A549 (cell line): ENCODE results near the gene CD163L1. TPM values are rescaled to one million over a fixed set of nuclear protein-coding genes. Genes with fewer than 3 reads are reported as not detected.

ENCODE experiments used
- ATAC-seq, 2 experiments: fragments of 200-7000 bp in 1 of 2; fragments of >200 bp in 1 of 2; cut with Nextera tagmentation in 1 of 2; cut with Tn5 transposase in 1 of 2; 3 replicates each; pipeline versions ENCODE4 v1.8.0 to v1.9.1; 2018 to 2020; ENCODE audit warnings: mild to moderate bottlenecking in 1 of 2, moderate library complexity in 1 of 2
- CTCF ChIA-PET: fragments of 300-600 bp; sonication (Branson Sonifier 250); formaldehyde crosslinking; extraction: SDS; loops from one replicate; lab custom pipeline; 2021; ENCODE audit warnings: antibody characterized with exemption, inconsistent platforms; lab: Yijun Ruan, JAX
- POLR2A ChIA-PET: fragments of 350-600 bp; formaldehyde crosslinking; extraction: SDS; loops from one replicate; lab custom pipeline; 2021; ENCODE audit warnings: antibody characterized with exemption, inconsistent platforms; lab: Yijun Ruan, JAX
- DNase-seq, 2 experiments: peaks; one replicate each; pipeline versions ENCODE4 v3.0.0 to v3.0.0-alpha.2; 2011 to 2016; ENCODE audit warnings: low read depth in 1 of 2, low spot score in 1 of 2
- FAIRE-seq: peaks from 2 replicates; lab custom pipeline; 2011; peaks lifted over from hg19 to GRCh38; lab: Jason Lieb, UNC
- H3K27ac ChIP-seq, 2 experiments: fragments of >200 bp; sonication (Bioruptor Twin); formaldehyde crosslinking; 3 replicates each; pipeline ENCODE4 v1.5.1; 2016 to 2017
- H3K4me1 ChIP-seq: fragments of >200 bp; sonication (Bioruptor Twin); formaldehyde crosslinking; 3 replicates; pipeline ENCODE4 v1.6.1; 2016
- H3K4me2 ChIP-seq: fragments of >200 bp; sonication (Bioruptor Twin); formaldehyde crosslinking; 3 replicates; pipeline ENCODE4 v1.6.1; 2016
- H3K4me3 ChIP-seq: fragments of >200 bp; sonication (Bioruptor Twin); formaldehyde crosslinking; 3 replicates; pipeline ENCODE4 v1.5.1; 2016
- H3K9me3 ChIP-seq: fragments of >200 bp; sonication (Bioruptor Twin); formaldehyde crosslinking; 3 replicates; pipeline ENCODE4 v1.6.1; 2016
- CBX8 ChIP-seq: fragments of 200-600 bp; sonication (generic); IDR thresholded peaks from 2 replicates; pipeline ENCODE4 v1.6.1; 2016
- CEBPB ChIP-seq, 2 experiments: fragments of >200 bp in 1 of 2; sonication (Bioruptor Twin) in 1 of 2; formaldehyde crosslinking in 1 of 2; IDR thresholded peaks; 2 replicates each; pipeline ENCODE4 v1.6.1; 2012 to 2016
- EHF ChIP-seq: fragments of 250-450 bp; sonication (Bioruptor Pico); IDR thresholded peaks from 2 replicates; pipeline ENCODE4 v1.5.0; 2020; ENCODE audit warnings: mild to moderate bottlenecking
- GATA3 ChIP-seq: IDR thresholded peaks from 2 replicates; pipeline ENCODE4 v1.6.1; 2012; ENCODE audit warnings: borderline replicate concordance
- HDAC2 ChIP-seq: fragments of 200-600 bp; sonication (generic); IDR thresholded peaks from 2 replicates; pipeline ENCODE4 v1.6.1; 2016
- HOXB13 ChIP-seq: fragments of 250-450 bp; sonication (Bioruptor Pico); IDR thresholded peaks from 2 replicates; pipeline ENCODE4 v1.5.0; 2020; ENCODE audit warnings: low read depth, mild to moderate bottlenecking, moderate library complexity
- HOXB5 ChIP-seq: fragments of 250-450 bp; sonication (Bioruptor Pico); IDR thresholded peaks from 2 replicates; pipeline ENCODE4 v1.5.0; 2020; ENCODE audit warnings: mild to moderate bottlenecking, moderate library complexity
- NFE2L2 ChIP-seq: fragments of 150-350 bp; conservative IDR thresholded peaks from 2 replicates; pipeline ENCODE4 v1.6.1; 2014; ENCODE audit warnings: low read length
- PHF8 ChIP-seq: fragments of 200-600 bp; sonication (generic); IDR thresholded peaks from 2 replicates; pipeline ENCODE4 v1.6.1; 2016; ENCODE audit warnings: low read depth, mild to moderate bottlenecking, antibody characterized with exemption, moderate library complexity, borderline replicate concordance
- POLR2A ChIP-seq: IDR thresholded peaks from 2 replicates; pipeline ENCODE4 v1.6.1; 2012; ENCODE audit warnings: mild to moderate bottlenecking, low read length
- SREBF2 ChIP-seq: fragments of 450-650 bp; IDR thresholded peaks from 2 replicates; pipeline ENCODE4 v1.6.1; 2014; ENCODE audit warnings: mild to moderate bottlenecking, moderate library complexity
- USF2 ChIP-seq: fragments of 450-650 bp; IDR thresholded peaks from 2 replicates; pipeline ENCODE4 v1.6.1; 2014; ENCODE audit warnings: antibody characterized with exemption
- ZFP36 ChIP-seq: fragments of 450-650 bp; IDR thresholded peaks from 2 replicates; pipeline ENCODE4 v1.6.1; 2014; ENCODE audit warnings: borderline replicate concordance; ENCODE audit not compliant: partially characterized antibody
- WGBS: methylation state at CpG from one replicate; pipeline ENCODE4 v1.1.6; 2017; ENCODE audit errors: missing lambda C conversion rate; 5-methylcytosine and 5-hydroxymethylcytosine counted together
- polyA plus RNA-seq, 4 experiments: library from polyadenylated mRNA; depleted of rRNA in 3 of 4; stranded (reverse); fragments of >200 nt; fragmentation: RNase III in 1 of 4; extraction: RNeasy Plus Mini Kit Qiagen cat#74134 plus additional on column Dnase treatment in 1 of 4; gene quantifications; 2 replicates in 3 of 4; 3 replicates in 1 of 4; pipeline ENCODE4 v1.2.3, GENCODE V29; 2011 to 2017
- TF ChIP-seq, protein P1 (sequence below): fragments of 200-600 bp; sonication (generic); IDR thresholded peaks from 2 replicates; pipeline ENCODE4 v1.6.1; 2016; ENCODE audit warnings: antibody characterized with exemption, mild to moderate bottlenecking, moderate library complexity
- TF ChIP-seq, protein P2 (sequence below): fragments of >200 bp; sonication (Bioruptor Twin); formaldehyde crosslinking; IDR thresholded peaks from 3 replicates; pipeline ENCODE4 v1.5.1; 2016

The CD163L1 gene
- polyA plus RNA-seq, 2 of the 4 experiments (the other 2 are of a cell fraction): 0.22 to 0.44 TPM

DNA sequence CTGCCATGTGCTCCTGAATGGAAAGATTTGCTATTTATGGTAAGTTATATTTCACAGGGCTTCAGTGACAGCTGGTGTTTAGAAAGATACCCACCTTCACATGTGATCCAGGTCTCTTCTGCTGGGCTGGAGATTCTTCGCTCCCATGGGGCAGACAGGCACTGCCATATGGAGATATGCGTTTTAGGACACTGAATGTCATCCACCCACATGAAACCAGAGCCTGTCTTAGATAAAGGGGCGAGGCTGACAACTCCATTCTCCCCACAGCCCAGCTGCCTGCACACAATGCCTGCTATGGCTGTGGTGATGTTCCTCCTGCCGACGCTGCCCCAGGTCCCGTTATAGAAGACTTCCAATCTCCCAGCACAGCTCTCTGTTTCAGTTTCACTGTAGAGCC, 70.7 kb downstream of the CD163L1 start:
- no peak for ATAC-seq
- ChIA-PET POLR2A (no interaction called here), CTCF (interaction anchor here (1.0 to 1.4 kb wide), 2 partner anchors 87 to 92 kb away, joined by 3 to 10 read pairs; no protein-coding TSS in a partner anchor)

GRCh38 chr12:7369274-7369729, 74.7 kb downstream of the CD163L1 start:
- 51% methylated on average over 10 of the region's 10 CpGs for WGBS
- Histone ChIP-seq H3K4me3 (no peak overlapping the region), H3K9me3 (no peaks in the 10 kb centered on the region), H3K4me2 (no peak overlapping the region), H3K4me1 (no peaks in the 10 kb centered on the region), H3K27ac (no peak overlapping the region)
- POLR2A ChIA-PET: no interaction called here
- DNase-seq (no peak), FAIRE-seq (no peak), ATAC-seq (peak in 1 of 2 experiments; percentile 30; a peak in 1 of 6 replicates)
- CTCF ChIA-PET: no interaction called here
- TF ChIP-seq POLR2A: 0 out of 2 replicates have a peak, but pooled peaks have one; percentile 10
- no peak for TF ChIP-seq NFE2L2

More for the DNA sequence above, 70.7 kb downstream of the CD163L1 start:
- 67% methylated on average over 6 of the region's 6 CpGs for WGBS
- no peak for DNase-seq
- Histone ChIP-seq H3K9me3 (no peaks in the 10 kb centered on the region), H3K4me1 (no peaks in the 10 kb centered on the region)
- TF ChIP-seq GATA3 (no peak), HOXB5 (CRISPR knock-in tag) (no peak), USF2 (no peak), HDAC2 (no peak), CBX8 (no peak)
- TF ChIP-seq, protein P1, sequence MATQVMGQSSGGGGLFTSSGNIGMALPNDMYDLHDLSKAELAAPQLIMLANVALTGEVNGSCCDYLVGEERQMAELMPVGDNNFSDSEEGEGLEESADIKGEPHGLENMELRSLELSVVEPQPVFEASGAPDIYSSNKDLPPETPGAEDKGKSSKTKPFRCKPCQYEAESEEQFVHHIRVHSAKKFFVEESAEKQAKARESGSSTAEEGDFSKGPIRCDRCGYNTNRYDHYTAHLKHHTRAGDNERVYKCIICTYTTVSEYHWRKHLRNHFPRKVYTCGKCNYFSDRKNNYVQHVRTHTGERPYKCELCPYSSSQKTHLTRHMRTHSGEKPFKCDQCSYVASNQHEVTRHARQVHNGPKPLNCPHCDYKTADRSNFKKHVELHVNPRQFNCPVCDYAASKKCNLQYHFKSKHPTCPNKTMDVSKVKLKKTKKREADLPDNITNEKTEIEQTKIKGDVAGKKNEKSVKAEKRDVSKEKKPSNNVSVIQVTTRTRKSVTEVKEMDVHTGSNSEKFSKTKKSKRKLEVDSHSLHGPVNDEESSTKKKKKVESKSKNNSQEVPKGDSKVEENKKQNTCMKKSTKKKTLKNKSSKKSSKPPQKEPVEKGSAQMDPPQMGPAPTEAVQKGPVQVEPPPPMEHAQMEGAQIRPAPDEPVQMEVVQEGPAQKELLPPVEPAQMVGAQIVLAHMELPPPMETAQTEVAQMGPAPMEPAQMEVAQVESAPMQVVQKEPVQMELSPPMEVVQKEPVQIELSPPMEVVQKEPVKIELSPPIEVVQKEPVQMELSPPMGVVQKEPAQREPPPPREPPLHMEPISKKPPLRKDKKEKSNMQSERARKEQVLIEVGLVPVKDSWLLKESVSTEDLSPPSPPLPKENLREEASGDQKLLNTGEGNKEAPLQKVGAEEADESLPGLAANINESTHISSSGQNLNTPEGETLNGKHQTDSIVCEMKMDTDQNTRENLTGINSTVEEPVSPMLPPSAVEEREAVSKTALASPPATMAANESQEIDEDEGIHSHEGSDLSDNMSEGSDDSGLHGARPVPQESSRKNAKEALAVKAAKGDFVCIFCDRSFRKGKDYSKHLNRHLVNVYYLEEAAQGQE: no peak
- TF ChIP-seq, protein P2, sequence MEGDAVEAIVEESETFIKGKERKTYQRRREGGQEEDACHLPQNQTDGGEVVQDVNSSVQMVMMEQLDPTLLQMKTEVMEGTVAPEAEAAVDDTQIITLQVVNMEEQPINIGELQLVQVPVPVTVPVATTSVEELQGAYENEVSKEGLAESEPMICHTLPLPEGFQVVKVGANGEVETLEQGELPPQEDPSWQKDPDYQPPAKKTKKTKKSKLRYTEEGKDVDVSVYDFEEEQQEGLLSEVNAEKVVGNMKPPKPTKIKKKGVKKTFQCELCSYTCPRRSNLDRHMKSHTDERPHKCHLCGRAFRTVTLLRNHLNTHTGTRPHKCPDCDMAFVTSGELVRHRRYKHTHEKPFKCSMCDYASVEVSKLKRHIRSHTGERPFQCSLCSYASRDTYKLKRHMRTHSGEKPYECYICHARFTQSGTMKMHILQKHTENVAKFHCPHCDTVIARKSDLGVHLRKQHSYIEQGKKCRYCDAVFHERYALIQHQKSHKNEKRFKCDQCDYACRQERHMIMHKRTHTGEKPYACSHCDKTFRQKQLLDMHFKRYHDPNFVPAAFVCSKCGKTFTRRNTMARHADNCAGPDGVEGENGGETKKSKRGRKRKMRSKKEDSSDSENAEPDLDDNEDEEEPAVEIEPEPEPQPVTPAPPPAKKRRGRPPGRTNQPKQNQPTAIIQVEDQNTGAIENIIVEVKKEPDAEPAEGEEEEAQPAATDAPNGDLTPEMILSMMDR: no peak
- TF ChIP-seq, all 56 proteins: peak for 0
- no peak for FAIRE-seq
- Histone ChIP-seq H3K4me3 (no peak overlapping the region), H3K27ac (no peak overlapping the region), H3K4me2 (no peak overlapping the region)

- Histone ChIP-seq H3K4me3 (no peak overlapping the region), H3K4me2 (no peak overlapping the region), H3K9me3 (no peaks in the 10 kb centered on the region), H3K27ac (no peak overlapping the region), H3K4me1 (no peaks in the 10 kb centered on the region)
- ChIA-PET CTCF (no interaction called here), POLR2A (no interaction called here)
- WGBS: 14% methylated on average over 3 of the region's 3 CpGs
- FAIRE-seq: no peak
- DNase-seq: no peak
- no peak for TF ChIP-seq EHF
- no peak for TF ChIP-seq NFE2L2
- no peak for ATAC-seq
Observed at GRCh38 chr12:7362734-7363133, 81.2 kb downstream of the CD163L1 start.

GRCh38 chr12:7361265-7361664, 82.7 kb downstream of the CD163L1 start:
- no peak for ATAC-seq
- no peaks in the 10 kb centered on the region for H3K9me3 ChIP-seq
- no peak for DNase-seq
- H3K4me2 ChIP-seq: no peak overlapping the region
- TF ChIP-seq PHF8 (no peak), CEBPB (IDR thresholded peaks at IDR 0.05) (no peak), HOXB13 (CRISPR knock-in tag) (no peak), ZFP36 (no peak), SREBF2 (no peak)
- POLR2A ChIA-PET: no interaction called here
- FAIRE-seq: no peak
- H3K27ac ChIP-seq: no peak overlapping the region
- no peaks in the 10 kb centered on the region for H3K4me1 ChIP-seq
- H3K4me3 ChIP-seq: no peak overlapping the region
- CTCF ChIA-PET: no interaction called here
- WGBS: 66% methylated on average over 1 of the region's 1 CpG
